GM12891 (cell line): ENCODE data around the gene MYO7A.

Experiments
- DNase-seq: peaks from one replicate; pipeline ENCODE4 v3.0.0; 2011; ENCODE audit warnings: low spot score; ENCODE audit not compliant: insufficient read length
- FAIRE-seq: peaks from 2 replicates; lab custom pipeline; 2011; peaks lifted over from hg19 to GRCh38; lab: Jason Lieb, UNC
- PAX5 ChIP-seq: IDR thresholded peaks from 2 replicates; pipeline ENCODE4 v1.6.1; 2011; ENCODE audit warnings: low read length, moderate library complexity, mild to moderate bottlenecking; ENCODE audit not compliant: insufficient read depth, severe bottlenecking
- POLR2A ChIP-seq: IDR thresholded peaks from 2 replicates; pipeline ENCODE4 v1.6.1; 2011; ENCODE audit warnings: low read depth, low read length, control low read depth
- POLR2AphosphoS5 ChIP-seq: IDR thresholded peaks from 2 replicates; pipeline ENCODE4 v1.6.1; 2011; ENCODE audit warnings: low read depth, low read length, control low read depth
- POU2F2 ChIP-seq: IDR thresholded peaks from 2 replicates; pipeline ENCODE4 v1.6.1; 2011; ENCODE audit warnings: low read depth, mild to moderate bottlenecking, control low read depth, low read length, moderate library complexity
- SPI1 ChIP-seq: IDR thresholded peaks from 2 replicates; pipeline ENCODE4 v1.6.1; 2011; ENCODE audit warnings: low read depth, low read length, control low read depth
- TAF1 ChIP-seq: IDR thresholded peaks from 2 replicates; pipeline ENCODE4 v1.6.1; 2011; ENCODE audit warnings: low read depth, low read length, control low read depth

MYO7A gene

DNA sequence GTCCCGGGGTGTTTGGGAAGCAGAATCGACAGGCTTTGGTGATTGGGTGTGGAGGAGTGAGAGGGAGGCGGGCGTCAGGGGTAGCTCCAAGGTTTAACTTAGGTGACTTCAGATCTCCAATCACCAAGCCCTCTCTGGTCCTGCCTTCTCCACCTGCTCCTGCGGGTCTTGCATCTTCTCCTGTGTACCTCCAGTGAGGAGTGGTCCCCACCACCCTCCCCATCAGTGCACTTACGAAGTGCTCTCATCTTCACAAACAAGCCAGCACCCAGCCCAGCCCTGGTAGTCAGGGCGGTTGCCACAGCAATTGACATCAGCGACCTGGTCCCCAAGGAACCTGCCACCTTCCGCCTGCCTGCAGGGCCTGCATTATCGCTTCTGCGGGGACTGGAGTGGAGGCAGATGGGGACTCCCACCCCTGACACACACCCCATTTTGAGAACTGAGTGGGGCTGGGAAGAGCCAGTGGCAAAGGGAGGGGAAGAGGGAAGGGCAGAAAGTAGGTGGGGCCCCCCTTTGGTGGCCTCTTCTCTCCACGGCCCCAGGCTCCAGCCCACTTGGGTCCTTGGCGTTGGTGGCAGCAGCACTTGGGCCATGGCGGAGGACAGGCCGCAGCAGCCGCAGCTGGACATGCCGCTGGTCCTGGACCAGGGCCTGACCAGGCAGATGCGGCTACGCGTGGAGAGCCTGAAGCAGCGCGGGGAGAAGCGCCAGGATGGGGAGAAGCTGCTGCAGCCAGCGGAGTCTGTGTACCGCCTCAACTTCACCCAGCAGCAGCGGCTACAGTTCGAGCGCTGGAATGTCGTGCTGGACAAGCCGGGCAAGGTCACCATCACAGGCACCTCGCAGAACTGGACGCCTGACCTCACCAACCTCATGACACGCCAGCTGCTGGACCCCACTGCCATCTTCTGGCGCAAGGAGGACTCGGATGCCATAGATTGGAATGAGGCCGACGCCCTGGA, 25.5 kb upstream of the MYO7A start, which contains the start of gene OMP:
Gene OMP (plus strand): TSS at position 595 of the 965 bp plus-strand sequence. CDS start 0 bp downstream, at position 595.
- no peak for TF ChIP-seq POLR2A
- TF ChIP-seq POU2F2: no peak
- no peak for TF ChIP-seq SPI1
- FAIRE-seq (no peak), DNase-seq (no peak)

DNA sequence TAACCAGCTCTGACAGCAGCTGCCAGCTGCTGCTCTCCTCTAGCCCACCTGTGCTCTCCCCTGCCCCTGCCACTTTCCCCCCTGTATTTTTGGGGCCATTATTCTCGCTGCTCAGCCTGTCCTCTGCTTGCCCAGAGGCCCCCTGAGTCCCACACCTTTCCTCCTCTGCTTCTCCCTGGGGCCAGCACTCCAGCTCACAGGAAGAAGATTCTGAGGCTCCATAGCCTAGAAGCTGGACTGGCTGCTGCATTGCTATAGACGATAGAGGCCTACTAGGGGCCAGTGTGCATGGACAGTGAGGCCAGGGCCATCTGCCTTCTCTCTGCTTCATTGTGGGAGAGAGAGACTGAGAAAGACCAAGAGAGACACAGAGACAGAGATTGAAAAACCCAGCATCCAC, 24.7 kb upstream of the MYO7A start:
- no peak for TF ChIP-seq SPI1
- TF ChIP-seq POLR2AphosphoS5: no peak
- TF ChIP-seq TAF1: no peak
- no peak for TF ChIP-seq PAX5
- TF ChIP-seq POLR2A: no peak
- no peak for TF ChIP-seq POU2F2
- DNase-seq (no peak), FAIRE-seq (no peak)

DNA sequence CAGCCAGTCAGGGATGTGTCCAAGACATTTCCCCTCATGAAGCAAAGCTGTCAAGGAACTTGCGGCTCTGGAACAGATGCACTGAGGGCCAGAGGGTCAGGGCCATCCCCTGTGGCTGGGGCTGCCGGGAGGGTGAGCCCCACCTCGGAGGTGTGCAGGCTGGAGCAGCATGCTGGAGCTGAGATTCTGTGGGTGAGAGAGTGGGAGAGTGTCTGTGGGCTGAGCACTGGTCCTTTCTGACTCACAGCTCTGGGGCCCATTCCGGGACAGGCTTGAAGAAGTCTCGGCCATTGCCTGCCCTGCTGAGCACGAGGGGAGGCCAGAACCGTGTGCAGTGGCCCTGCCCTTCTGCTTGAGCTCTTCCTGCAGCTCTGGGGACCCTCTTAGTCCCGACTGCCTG, 23.3 kb upstream of the MYO7A start:
- TF ChIP-seq POU2F2: no peak
- no peak for TF ChIP-seq SPI1
- TF ChIP-seq PAX5: no peak
- TF ChIP-seq POLR2A: no peak
- no peak for TF ChIP-seq TAF1
- TF ChIP-seq POLR2AphosphoS5: no peak
- FAIRE-seq: no peak
- no peak for DNase-seq

GRCh38 chr11:77106321-77106720, 21.7 kb upstream of the MYO7A start:
- FAIRE-seq (no peak), DNase-seq (no peak)
- TF ChIP-seq POU2F2 (no peak), TAF1 (no peak), POLR2AphosphoS5 (no peak), SPI1 (no peak), PAX5 (no peak), POLR2A (no peak)

- no peak for FAIRE-seq
- no peak for DNase-seq
- no peak for TF ChIP-seq POLR2A
Measured at GRCh38 chr11:77106759-77107158, 21.3 kb upstream of the MYO7A start.

DNA sequence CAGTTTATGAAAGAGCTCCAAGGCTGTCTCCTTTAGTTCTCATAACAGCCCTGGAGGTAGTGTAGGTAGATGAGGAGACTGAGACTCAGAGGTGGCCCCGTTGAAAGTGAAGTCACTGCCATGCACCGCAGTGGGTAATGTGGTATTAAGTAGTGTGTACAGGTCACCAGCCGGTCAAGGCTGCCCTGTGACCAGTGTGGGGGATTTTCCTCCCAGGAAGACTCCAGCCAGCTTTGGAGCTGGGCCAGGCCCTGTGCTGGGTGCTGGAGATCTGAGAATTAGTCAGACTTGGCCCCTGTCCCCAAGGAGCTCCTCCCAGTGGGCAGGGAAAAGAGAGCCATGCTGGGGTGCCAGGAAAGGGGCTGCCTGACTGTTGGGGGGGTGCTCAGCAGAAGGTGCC, 20.1 kb upstream of the MYO7A start:
- DNase-seq (no peak), FAIRE-seq (no peak)
- TF ChIP-seq POLR2A: no peak
- no peak for TF ChIP-seq POLR2AphosphoS5
- no peak for TF ChIP-seq TAF1
- TF ChIP-seq POU2F2: no peak
- TF ChIP-seq PAX5: no peak
- no peak for TF ChIP-seq SPI1

DNA sequence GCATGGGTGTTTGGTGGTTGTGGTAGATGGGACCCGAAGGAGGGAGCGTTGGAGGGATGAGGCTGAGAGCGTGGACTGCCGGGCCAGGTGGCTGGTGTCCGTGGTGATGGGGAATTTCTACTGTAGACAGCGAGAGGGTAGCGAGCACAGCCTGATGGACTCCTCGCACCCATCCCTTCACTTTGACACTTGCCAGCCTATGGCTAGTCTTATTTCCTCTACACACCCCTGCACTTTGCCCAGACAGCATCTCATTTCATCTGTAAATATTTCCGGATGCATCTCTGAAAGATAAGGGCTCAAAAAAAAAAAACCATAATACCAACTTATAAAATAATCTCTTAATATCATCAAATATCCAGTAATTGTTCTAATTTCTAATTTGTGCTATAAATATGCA, 19.6 kb upstream of the MYO7A start:
- no peak for TF ChIP-seq POU2F2
- TF ChIP-seq POLR2A: no peak
- TF ChIP-seq TAF1: no peak
- no peak for TF ChIP-seq SPI1
- TF ChIP-seq POLR2AphosphoS5: no peak
- no peak for TF ChIP-seq PAX5
- DNase-seq: no peak
- FAIRE-seq: no peak

GRCh38 chr11:77109236-77110019, 18.6 kb upstream of the MYO7A start:
- DNase-seq: no peak
- FAIRE-seq: no peak
- TF ChIP-seq SPI1: no peak
- no peak for TF ChIP-seq POU2F2
- no peak for TF ChIP-seq PAX5
- TF ChIP-seq POLR2A: no peak
- TF ChIP-seq POLR2AphosphoS5: no peak
- no peak for TF ChIP-seq TAF1

DNA sequence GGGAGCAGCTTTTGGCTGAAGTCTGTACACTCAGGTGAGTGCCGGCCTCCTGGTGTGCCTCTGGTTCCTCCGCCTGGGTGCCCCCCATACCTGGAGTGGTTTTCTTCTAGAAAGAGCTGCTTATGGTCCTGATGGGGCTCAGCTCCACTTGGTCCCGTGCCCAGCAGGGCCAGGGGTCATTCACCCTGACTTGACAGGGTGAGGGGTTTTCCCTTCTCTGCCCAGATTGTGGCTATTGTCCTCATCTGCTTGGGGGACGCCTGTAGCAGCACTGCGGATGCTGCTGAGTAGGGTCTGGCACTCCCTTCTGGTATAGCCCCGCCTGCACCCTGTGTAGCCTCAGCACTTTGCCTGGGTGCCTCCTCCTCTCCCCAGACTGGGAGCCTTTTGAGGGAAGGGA, 17.2 kb upstream of the MYO7A start:
- FAIRE-seq: no peak

More for the DNA sequence above, 17.2 kb upstream of the MYO7A start:
- TF ChIP-seq POLR2AphosphoS5 (no peak), POU2F2 (no peak), TAF1 (no peak), POLR2A (no peak), SPI1 (no peak), PAX5 (no peak)
- DNase-seq: no peak
